HG03025 (cell line): ENCODE results near the gene SMIM22.

ENCODE experiments used
- ATAC-seq: cut with Tn5 transposase; IDR thresholded peaks from one replicate; pipeline ENCODE4 v1.9.1; 2021; ENCODE audit warnings: mild to moderate bottlenecking, moderate library complexity; ENCODE audit not compliant: unreplicated experiment, low FRiP score

Gene SMIM22

GRCh38 chr16:4813251-4814003 is 18.3 kb downstream of the SMIM22 start:
- ATAC-seq = no peak

GRCh38 chr16:4814046-4814445 is 18.9 kb downstream of the SMIM22 start:
- ATAC-seq = no peak

GRCh38 chr16:4814542-4815173 is 19.5 kb downstream of the SMIM22 start:
- ATAC-seq = no peak

- no peak for ATAC-seq
These were observed 25.5 kb downstream of the SMIM22 start for GRCh38 chr16:4820652-4821051.

GRCh38 chr16:4825196-4825595 is 30.0 kb downstream of the SMIM22 start:
- no peak for ATAC-seq

- no peak for ATAC-seq
These were observed 31.4 kb downstream of the SMIM22 start for GRCh38 chr16:4826526-4826925.

- no peak for ATAC-seq
These were observed 31.8 kb downstream of the SMIM22 start for GRCh38 chr16:4826980-4827379.

GRCh38 chr16:4828567-4829321 is 33.6 kb downstream of the SMIM22 start:
- ATAC-seq = no peak

- ATAC-seq = no peak
These were observed 35.2 kb downstream of the SMIM22 start for GRCh38 chr16:4830408-4830807.

- ATAC-seq = no peak
These were observed 36.4 kb downstream of the SMIM22 start for GRCh38 chr16:4831616-4832015.

GRCh38 chr16:4832698-4833343 is 37.7 kb downstream of the SMIM22 start:
- ATAC-seq = no peak

- ATAC-seq = no peak
These were observed 38.4 kb downstream of the SMIM22 start for GRCh38 chr16:4833584-4833983.

- ATAC-seq = no peak
These were observed 41.6 kb downstream of the SMIM22 start for GRCh38 chr16:4836727-4837126.

GRCh38 chr16:4837733-4838501 is 42.7 kb downstream of the SMIM22 start:
- ATAC-seq = no peak

- no peak for ATAC-seq
These were observed 44.8 kb downstream of the SMIM22 start for GRCh38 chr16:4839942-4840341.

- no peak for ATAC-seq
These were observed 45.8 kb downstream of the SMIM22 start for GRCh38 chr16:4840984-4841383.
